GM12873 (cell line): ENCODE results near the gene SIGLEC9.

ENCODE experiments used
- CTCF ChIP-seq: IDR thresholded peaks from 2 replicates; pipeline ENCODE4 v1.5.1; 2012; ENCODE audit warnings: low read depth, mild to moderate bottlenecking, moderate library complexity, low read length, control low read depth; ENCODE audit not compliant: insufficient read depth; ENCODE audit errors: missing control alignments

The SIGLEC9 gene

GRCh38 chr19:51091126-51091525 lies 33.6 kb upstream of the SIGLEC9 start:
- no peak for TF ChIP-seq CTCF

GRCh38 chr19:51091895-51092873 lies 32.5 kb upstream of the SIGLEC9 start:
- TF ChIP-seq CTCF: no peak

- TF ChIP-seq CTCF: no peak
These were observed 31.6 kb upstream of the SIGLEC9 start for GRCh38 chr19:51093101-51093500.

GRCh38 chr19:51093510-51094345 lies 31.0 kb upstream of the SIGLEC9 start:
- TF ChIP-seq CTCF: no peak

GRCh38 chr19:51094696-51095279 lies 29.9 kb upstream of the SIGLEC9 start:
- peak; percentile 76 for TF ChIP-seq CTCF

- TF ChIP-seq CTCF: peak; percentile 37
These were observed 28.1 kb upstream of the SIGLEC9 start for GRCh38 chr19:51096473-51097165.
